CD4-positive, alpha-beta T cell (primary cell): ENCODE measurements around the gene STRN3. TPM values are rescaled to one million over a fixed set of nuclear protein-coding genes. Genes with fewer than 3 reads are reported as not detected.

Source experiments
- ATAC-seq: fragments of 200-7000 bp; cut with Tn5 transposase; one replicate; pipeline ENCODE4 v1.10.0; 2022; ENCODE audit warnings: mild to moderate bottlenecking; ENCODE audit not compliant: poor library complexity
- CTCF ChIA-PET: fragments of 350-600 bp; sonication (Branson Sonifier 250); formaldehyde crosslinking; loops from one replicate; lab custom pipeline; 2021; ENCODE audit warnings: antibody characterized with exemption, inconsistent platforms; lab: Charles Lee
- POLR2A ChIA-PET: fragments of 350-600 bp; sonication (Branson Sonifier 250); formaldehyde crosslinking; loops from one replicate; lab custom pipeline; 2021; ENCODE audit warnings: antibody characterized with exemption, inconsistent platforms; lab: Charles Lee
- DNase-seq, 14 experiments: peaks; one replicate each; pipeline ENCODE4 v3.0.0-alpha.2; 2013 to 2020; ENCODE audit warnings: mixed read lengths in 2 of 14
- H3K27ac ChIP-seq, 2 donors: one replicate each; pipeline versions ENCODE4 v1.5.1 to v1.7.0; 2013; ENCODE audit warnings: low read length in 2 of 2, low read depth in 1 of 2, mild to moderate bottlenecking in 1 of 2
- H3K27me3 ChIP-seq, 2 experiments: 1 replicate in 1 of 2; 2 replicates in 1 of 2; pipeline versions ENCODE4 v1.6.1 to v1.7.0; 2013; ENCODE audit warnings: low read length in 2 of 2, control low read depth in 1 of 2, mild to moderate bottlenecking in 1 of 2, moderate library complexity in 1 of 2; ENCODE audit not compliant: insufficient read depth in 2 of 2, control insufficient read depth in 1 of 2
- H3K36me3 ChIP-seq: one replicate; pipeline ENCODE4 v1.6.1; 2013; ENCODE audit warnings: low read length, control low read depth; ENCODE audit not compliant: insufficient read depth
- H3K4me1 ChIP-seq: one replicate; pipeline ENCODE4 v1.6.1; 2013; ENCODE audit warnings: low read length, control low read depth; ENCODE audit not compliant: insufficient read depth
- H3K4me3 ChIP-seq: one replicate; pipeline ENCODE4 v1.5.1; 2013; ENCODE audit warnings: mild to moderate bottlenecking, low read length, moderate library complexity
- H3K9me3 ChIP-seq, 2 experiments: 1 replicate in 1 of 2; 2 replicates in 1 of 2; pipeline versions ENCODE4 v1.6.1 to v1.7.0; 2013; ENCODE audit warnings: low read length in 2 of 2, mild to moderate bottlenecking in 2 of 2, control low read depth in 1 of 2, moderate library complexity in 1 of 2; ENCODE audit not compliant: control insufficient read depth in 1 of 2, insufficient read depth in 1 of 2
- H3K27ac Mint-ChIP-seq: one replicate; pipeline ENCODE4 v1.8.0; 2020; ENCODE audit warnings: mixed read lengths
- H3K27me3 Mint-ChIP-seq: one replicate; pipeline ENCODE4 v1.8.0; 2021; ENCODE audit warnings: mixed read lengths
- H3K36me3 Mint-ChIP-seq: one replicate; pipeline ENCODE4 v1.8.0; 2021; ENCODE audit warnings: low read depth, mixed read lengths
- H3K4me1 Mint-ChIP-seq: one replicate; pipeline ENCODE4 v1.8.0; 2021; ENCODE audit warnings: low read depth, mixed read lengths
- H3K4me3 Mint-ChIP-seq: one replicate; pipeline ENCODE4 v1.8.0; 2020; ENCODE audit warnings: mild to moderate bottlenecking, mixed read lengths
- H3K9me3 Mint-ChIP-seq: one replicate; pipeline ENCODE4 v1.8.0; 2020; ENCODE audit warnings: mixed read lengths
- intact Hi-C, 2 experiments: fragments of 100-400 bp; cut with DNase I in 1 of 2; cut with micrococcal nuclease in 1 of 2; formaldehyde crosslinking; loops; one replicate each; pipeline versions ENCODE4 v1.15.1 to v1.9.0; 2023 to 2025; cut with DNase I, micrococcal nuclease
- total RNA-seq, 174 experiments: library from RNA in 2 of 174; stranded (reverse) in 2 of 174; gene quantifications; one replicate each; pipeline ENCODE4 v1.2.3 and lab custom pipeline; 2021 to 2026
- TF ChIP-seq, protein P1 (sequence below): fragments of 200-600 bp; IDR thresholded peaks from one replicate; pipeline ENCODE4 v1.8.0; 2022; ENCODE audit warnings: antibody characterized with exemption, mild to moderate bottlenecking

Gene STRN3
- total RNA-seq, 2 experiments from 2014 or later, result 15.1 to 16.9 TPM

DNA sequence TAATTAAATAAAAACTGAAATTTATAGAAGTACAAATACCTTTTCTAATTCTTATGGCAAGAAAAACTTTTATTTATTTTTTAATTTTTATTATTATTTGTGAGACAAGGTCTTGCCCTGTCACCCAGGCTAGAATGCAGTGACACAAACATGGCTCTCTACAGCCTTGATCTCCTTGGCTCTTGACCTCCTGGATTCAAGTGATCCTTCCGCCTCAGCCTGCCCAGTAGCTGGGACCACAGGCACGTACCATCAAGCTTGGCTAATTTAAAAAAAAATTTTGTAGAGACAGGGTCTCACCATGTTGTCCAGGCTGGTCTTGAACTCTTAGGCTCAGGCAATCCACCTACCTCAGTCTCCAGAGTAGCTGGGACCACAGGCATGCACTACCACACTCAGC is 104.4 kb downstream of the STRN3 start:
- H3K4me3 ChIP-seq, result no peak overlapping the region
- POLR2A ChIA-PET, result no interaction called here
- intact Hi-C loops, result no loop called here
- Mint-ChIP-seq H3K4me1 (no peaks in the 10 kb centered on the region), H3K4me3 (no peak overlapping the region), H3K36me3 (peaks cover 42% of the 10 kb centered on the region), H3K27ac (no peak overlapping the region), H3K27me3 (no peaks in the 10 kb centered on the region), H3K9me3 (no peaks in the 10 kb centered on the region)
- ATAC-seq, result no peak
- CTCF ChIA-PET, result interaction anchor here (1.1 kb wide), 1 partner anchor 10 kb away, joined by 3 read pairs; no protein-coding TSS in a partner anchor
- DNase-seq, result no peak
- H3K27me3 ChIP-seq, result no peaks in the 10 kb centered on the region
- no peaks in the 10 kb centered on the region for H3K9me3 ChIP-seq
- no peaks in the 10 kb centered on the region for H3K4me1 ChIP-seq
- H3K36me3 ChIP-seq, result peaks cover 10% of the 10 kb centered on the region
- TF ChIP-seq, protein P1, sequence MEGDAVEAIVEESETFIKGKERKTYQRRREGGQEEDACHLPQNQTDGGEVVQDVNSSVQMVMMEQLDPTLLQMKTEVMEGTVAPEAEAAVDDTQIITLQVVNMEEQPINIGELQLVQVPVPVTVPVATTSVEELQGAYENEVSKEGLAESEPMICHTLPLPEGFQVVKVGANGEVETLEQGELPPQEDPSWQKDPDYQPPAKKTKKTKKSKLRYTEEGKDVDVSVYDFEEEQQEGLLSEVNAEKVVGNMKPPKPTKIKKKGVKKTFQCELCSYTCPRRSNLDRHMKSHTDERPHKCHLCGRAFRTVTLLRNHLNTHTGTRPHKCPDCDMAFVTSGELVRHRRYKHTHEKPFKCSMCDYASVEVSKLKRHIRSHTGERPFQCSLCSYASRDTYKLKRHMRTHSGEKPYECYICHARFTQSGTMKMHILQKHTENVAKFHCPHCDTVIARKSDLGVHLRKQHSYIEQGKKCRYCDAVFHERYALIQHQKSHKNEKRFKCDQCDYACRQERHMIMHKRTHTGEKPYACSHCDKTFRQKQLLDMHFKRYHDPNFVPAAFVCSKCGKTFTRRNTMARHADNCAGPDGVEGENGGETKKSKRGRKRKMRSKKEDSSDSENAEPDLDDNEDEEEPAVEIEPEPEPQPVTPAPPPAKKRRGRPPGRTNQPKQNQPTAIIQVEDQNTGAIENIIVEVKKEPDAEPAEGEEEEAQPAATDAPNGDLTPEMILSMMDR, result no peak
- no peak overlapping the region for H3K27ac ChIP-seq

- H3K4me3 ChIP-seq, result no peak overlapping the region
- Mint-ChIP-seq H3K4me1 (no peaks in the 10 kb centered on the region), H3K9me3 (no peaks in the 10 kb centered on the region), H3K27ac (no peak overlapping the region), H3K27me3 (no peaks in the 10 kb centered on the region), H3K4me3 (no peak overlapping the region), H3K36me3 (peaks cover 45% of the 10 kb centered on the region)
- no peak overlapping the region for H3K27ac ChIP-seq
- H3K9me3 ChIP-seq, result no peaks in the 10 kb centered on the region
- H3K4me1 ChIP-seq, result no peaks in the 10 kb centered on the region
- ATAC-seq, result no peak
- ChIA-PET CTCF (no interaction called here), POLR2A (no interaction called here)
- DNase-seq, result no peak
- intact Hi-C loops, result no loop called here
- H3K27me3 ChIP-seq, result no peaks in the 10 kb centered on the region
- TF ChIP-seq, protein P1, result no peak
- H3K36me3 ChIP-seq, result peaks cover 10% of the 10 kb centered on the region
Observed at GRCh38 chr14:30921305-30921704, 104.9 kb downstream of the STRN3 start.

DNA sequence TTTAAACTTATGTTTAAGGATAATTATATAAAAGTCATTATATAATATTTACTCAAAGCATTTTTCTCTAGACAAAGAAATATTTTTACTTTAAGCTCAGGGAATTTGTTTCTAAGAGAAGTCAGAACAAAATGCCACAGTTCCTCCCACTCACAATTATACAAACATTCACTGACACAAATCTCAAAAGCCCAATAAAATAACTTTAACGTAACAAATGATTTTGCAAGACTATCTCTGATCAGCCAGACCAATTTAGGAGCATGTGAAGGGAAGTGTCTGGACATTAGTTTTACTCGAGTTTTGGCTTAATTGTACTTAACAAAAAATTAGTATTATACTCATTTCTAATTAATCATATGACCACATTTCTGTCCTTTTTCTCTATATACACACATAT is 110.6 kb downstream of the STRN3 start:
- Histone ChIP-seq H3K36me3 (peaks cover 13% of the 10 kb centered on the region), H3K9me3 (no peaks in the 10 kb centered on the region), H3K4me3 (no peak overlapping the region), H3K4me1 (no peaks in the 10 kb centered on the region), H3K27ac (no peak overlapping the region), H3K27me3 (no peaks in the 10 kb centered on the region)
- Mint-ChIP-seq H3K36me3 (peaks cover 37% of the 10 kb centered on the region), H3K4me3 (no peak overlapping the region), H3K9me3 (no peaks in the 10 kb centered on the region), H3K27me3 (no peaks in the 10 kb centered on the region), H3K27ac (no peak overlapping the region), H3K4me1 (no peaks in the 10 kb centered on the region)
- ChIA-PET POLR2A (no interaction called here), CTCF (interaction anchor here (1.4 kb wide), 1 partner anchor 8 kb away, joined by 3 read pairs; no protein-coding TSS in a partner anchor)
- intact Hi-C loops, result no loop called here
- ATAC-seq (no peak), DNase-seq (no peak)
- TF ChIP-seq, protein P1, result no peak
